IMR-90 (cell line): ENCODE results near the gene DISP1. TPM values are rescaled to one million over a fixed set of nuclear protein-coding genes. Genes with fewer than 3 reads are reported as not detected.
A peak's percentile ranks its signal among the peaks of the same experiment; 100 is the strongest.

Experiments
- ATAC-seq: fragments of 200-7000 bp; cut with Tn5 transposase; 2 replicates; pipeline ENCODE4 v1.9.1; 2020; ENCODE audit warnings: low read depth, mild to moderate bottlenecking, moderate library complexity
- BruUV-seq: library from RNA; stranded (reverse); fragments of 400-500 nt; replicated peaks from 2 replicates; lab custom pipeline; 2021; lab: Mats Ljungman, UMichigan
- CTCF ChIA-PET: fragments of 300-600 bp; formaldehyde crosslinking; extraction: SDS; loops from one replicate; lab custom pipeline; 2021; ENCODE audit warnings: antibody characterized with exemption; lab: Yijun Ruan, JAX
- POLR2A ChIA-PET: fragments of 300-600 bp; sonication (Branson Sonifier 250); formaldehyde crosslinking; loops from one replicate; lab custom pipeline; 2022; ENCODE audit warnings: antibody characterized with exemption; ENCODE audit not compliant: unreplicated experiment; lab: Charles Lee
- DNase-seq: peaks from one replicate; pipeline ENCODE4 v3.0.0; 2013
- H2AFZ ChIP-seq: replicated peaks from 2 replicates; pipeline ENCODE3; 2013; ENCODE audit warnings: low read length, mild to moderate bottlenecking; ENCODE audit not compliant: poor library complexity
- H2AK5ac ChIP-seq: 2 replicates; pipeline ENCODE4 v1.6.1; 2013; ENCODE audit warnings: low read depth, low read length, inconsistent platforms
- H2AK9ac ChIP-seq: replicated peaks from 2 replicates; pipeline ENCODE3; 2013; ENCODE audit warnings: mild to moderate bottlenecking, low read depth, low read length, moderate library complexity; ENCODE audit not compliant: poor library complexity
- H2BK120ac ChIP-seq: 2 replicates; pipeline ENCODE4 v1.6.1; 2013; ENCODE audit warnings: low read depth, low read length, inconsistent platforms
- H2BK15ac ChIP-seq: 3 replicates; pipeline ENCODE4 v1.6.1; 2013; ENCODE audit warnings: low read depth, low read length, inconsistent platforms
- H2BK20ac ChIP-seq: 2 replicates; pipeline ENCODE4 v1.6.1; 2013; ENCODE audit warnings: low read depth, mild to moderate bottlenecking, inconsistent platforms, low read length, moderate library complexity
- H2BK5ac ChIP-seq: 2 replicates; pipeline ENCODE4 v1.6.1; 2013; ENCODE audit warnings: mild to moderate bottlenecking, low read depth, low read length, inconsistent platforms; ENCODE audit not compliant: poor library complexity, severe bottlenecking
- H3K14ac ChIP-seq: replicated peaks from 2 replicates; pipeline ENCODE4 v1.6.1; 2013; ENCODE audit warnings: low read depth, low read length, inconsistent platforms
- H3K18ac ChIP-seq: 2 replicates; pipeline ENCODE4 v1.6.1; 2013; ENCODE audit warnings: low read depth, low read length, control low read depth
- H3K23ac ChIP-seq: 2 replicates; pipeline ENCODE4 v1.6.1; 2013; ENCODE audit warnings: low read depth, low read length, inconsistent platforms
- H3K27ac ChIP-seq: 2 replicates; pipeline ENCODE4 v1.5.1; 2013; ENCODE audit warnings: mild to moderate bottlenecking, control low read depth, low read length; ENCODE audit not compliant: insufficient read depth
- H3K27me3 ChIP-seq: 2 replicates; pipeline ENCODE4 v1.6.1; 2013; ENCODE audit warnings: low read length; ENCODE audit not compliant: control insufficient read depth, insufficient read depth
- H3K36me3 ChIP-seq: 2 replicates; pipeline ENCODE4 v1.6.1; 2013; ENCODE audit warnings: low read length, mixed read lengths; ENCODE audit not compliant: control insufficient read depth, insufficient read depth
- H3K4ac ChIP-seq: 2 replicates; pipeline ENCODE4 v1.6.1; 2013; ENCODE audit warnings: low read depth, low read length, inconsistent platforms
- H3K4me1 ChIP-seq: 2 replicates; pipeline ENCODE4 v1.6.1; 2013; ENCODE audit warnings: low read length, mixed read lengths; ENCODE audit not compliant: control insufficient read depth, insufficient read depth
- H3K4me2 ChIP-seq: 2 replicates; pipeline ENCODE4 v1.6.1; 2013; ENCODE audit warnings: low read depth, mild to moderate bottlenecking, control low read depth, low read length, moderate library complexity
- H3K4me3 ChIP-seq: 2 replicates; pipeline ENCODE4 v1.5.1; 2013; ENCODE audit warnings: low read depth, mild to moderate bottlenecking, control low read depth, low read length, moderate library complexity; ENCODE audit not compliant: insufficient read depth
- H3K56ac ChIP-seq: 2 replicates; pipeline ENCODE4 v1.6.1; 2013; ENCODE audit warnings: low read length, inconsistent platforms; ENCODE audit not compliant: insufficient read depth; ENCODE audit errors: extremely low read depth
- H3K79me1 ChIP-seq, 2 experiments: 2 replicates each; pipeline ENCODE4 v1.6.1; 2013; ENCODE audit warnings: low read length in 2 of 2, inconsistent platforms in 1 of 2, low read depth in 1 of 2
- H3K9ac ChIP-seq: 2 replicates; pipeline ENCODE4 v1.6.1; 2013; ENCODE audit warnings: low read depth, low read length, control low read depth
- H3K9me1 ChIP-seq: 2 replicates; pipeline ENCODE4 v1.6.1; 2013; ENCODE audit warnings: low read length, inconsistent platforms; ENCODE audit not compliant: insufficient read depth
- H3K9me3 ChIP-seq: 2 replicates; pipeline ENCODE4 v1.6.1; 2013; ENCODE audit warnings: low read length; ENCODE audit not compliant: control insufficient read depth, insufficient read depth
- H4K20me1 ChIP-seq: 2 replicates; pipeline ENCODE4 v1.6.1; 2013; ENCODE audit warnings: low read length, inconsistent platforms; ENCODE audit not compliant: insufficient read depth
- H4K5ac ChIP-seq: 2 replicates; pipeline ENCODE4 v1.6.1; 2013; ENCODE audit warnings: mild to moderate bottlenecking, low read depth, low read length, control low read depth
- H4K8ac ChIP-seq, 2 experiments: 2 replicates each; pipeline ENCODE4 v1.6.1; 2013; ENCODE audit warnings: low read depth in 2 of 2, low read length in 2 of 2, control low read depth in 1 of 2, inconsistent platforms in 1 of 2
- H4K91ac ChIP-seq: 2 replicates; pipeline ENCODE4 v1.6.1; 2013; ENCODE audit warnings: low read depth, low read length, inconsistent platforms; ENCODE audit not compliant: insufficient read depth
- BHLHE40 ChIP-seq: fragments of 150-350 bp; IDR thresholded peaks from 2 replicates; pipeline ENCODE4 v1.6.1; 2016; ENCODE audit warnings: mild to moderate bottlenecking, low read depth, low read length
- CEBPB ChIP-seq: IDR thresholded peaks from 2 replicates; pipeline ENCODE4 v1.6.1; 2012; ENCODE audit warnings: low read depth, low read length, improper control_type of control experiment
- CHD1 ChIP-seq: IDR thresholded peaks from 2 replicates; pipeline ENCODE4 v1.6.1; 2012; ENCODE audit warnings: low read depth, low read length, improper control_type of control experiment
- ELK1 ChIP-seq: fragments of 150-350 bp; IDR thresholded peaks from 2 replicates; pipeline ENCODE4 v1.6.1; 2016; ENCODE audit warnings: low read depth, mild to moderate bottlenecking, low read length, moderate library complexity, borderline replicate concordance
- FOS ChIP-seq: fragments of 150-350 bp; IDR thresholded peaks from 2 replicates; pipeline ENCODE4 v1.6.1; 2016; ENCODE audit warnings: low read depth, low read length
- MAFK ChIP-seq: IDR thresholded peaks from 2 replicates; pipeline ENCODE4 v1.6.1; 2012; ENCODE audit warnings: low read depth, low read length, improper control_type of control experiment
- MAZ ChIP-seq: IDR thresholded peaks from 2 replicates; pipeline ENCODE4 v1.6.1; 2012; ENCODE audit warnings: low read depth, mild to moderate bottlenecking, low read length, improper control_type of control experiment, moderate library complexity, borderline replicate concordance
- MXI1 ChIP-seq: IDR thresholded peaks from 2 replicates; pipeline ENCODE4 v1.6.1; 2012; ENCODE audit warnings: low read depth, mild to moderate bottlenecking, low read length, moderate library complexity, borderline replicate concordance
- NFE2L2 ChIP-seq: fragments of 150-350 bp; IDR thresholded peaks from 2 replicates; pipeline ENCODE4 v1.6.1; 2016; ENCODE audit warnings: low read depth, mild to moderate bottlenecking, low read length
- POLR2A ChIP-seq: IDR thresholded peaks from 2 replicates; pipeline ENCODE4 v1.6.1; 2012; ENCODE audit warnings: mild to moderate bottlenecking, low read depth, low read length
- RAD21 ChIP-seq: IDR thresholded peaks from 2 replicates; pipeline ENCODE4 v1.6.1; 2012; ENCODE audit warnings: low read length, improper control_type of control experiment
- RCOR1 ChIP-seq: IDR thresholded peaks from 2 replicates; pipeline ENCODE4 v1.6.1; 2012; ENCODE audit warnings: mild to moderate bottlenecking, low read length, improper control_type of control experiment; ENCODE audit not compliant: insufficient replicate concordance
- RFX5 ChIP-seq: IDR thresholded peaks from 2 replicates; pipeline ENCODE4 v1.8.0; 2012; ENCODE audit warnings: low read depth, mild to moderate bottlenecking, low read length, moderate library complexity
- SMC3 ChIP-seq: fragments of 150-350 bp; IDR thresholded peaks from 2 replicates; pipeline ENCODE4 v1.6.1; 2016; ENCODE audit warnings: low read depth, mild to moderate bottlenecking, antibody characterized with exemption, low read length, moderate library complexity
- USF2 ChIP-seq: fragments of 150-350 bp; IDR thresholded peaks from 2 replicates; pipeline ENCODE4 v1.6.1; 2017; ENCODE audit warnings: mild to moderate bottlenecking, antibody characterized with exemption, low read length, low read depth
- WGBS, 2 experiments: methylation state at CpG; one replicate each; pipeline versions ENCODE4 v1.1.5 to v1.1.7; 2013; ENCODE audit warnings: missing lambda C conversion rate in 2 of 2; ENCODE audit not compliant: insufficient read length in 1 of 2; ENCODE audit errors: extremely low coverage in 2 of 2; 5-methylcytosine and 5-hydroxymethylcytosine counted together
- dilution Hi-C: fragments of 300-500 bp; cut with HindIII; formaldehyde crosslinking; loops from one replicate; pipeline ENCODE4 v1.14.3; 2018; ENCODE audit warnings: low sequenced_read_pairs; ENCODE audit not compliant: unreplicated experiment
- in situ Hi-C: fragments of 300-500 bp; cut with MboI; formaldehyde crosslinking; loops from 3 replicates; pipeline ENCODE4 v1.14.3; 2019; ENCODE audit warnings: low sequenced_read_pairs, inconsistent platforms, mixed read lengths
- intact Hi-C: fragments of 100-400 bp; cut with micrococcal nuclease; formaldehyde crosslinking; loops from 2 replicates; pipeline ENCODE4 v1.10.0; 2022
- polyA plus RNA-seq, 3 experiments: library from polyadenylated mRNA; depleted of rRNA; stranded (reverse); fragments of >200 nt; gene quantifications; 2 replicates each; pipeline ENCODE4 v1.2.3, GENCODE V29; 2012; ENCODE audit warnings: low replicate concordance in 1 of 3
- total RNA-seq: library from RNA; depleted of rRNA; stranded (reverse); fragments of >200 nt; gene quantifications from 2 replicates; pipeline ENCODE4 v1.2.3, GENCODE V29; 2012
- TF ChIP-seq, protein P1 (sequence below): conservative IDR thresholded peaks from 2 replicates; pipeline ENCODE4 v1.5.1; 2012; ENCODE audit warnings: mild to moderate bottlenecking, low read depth, low read length, improper control_type of control experiment

DISP1 gene
- total and polyA plus RNA-seq, 2 of the 4 experiments (the other 2 are of a cell fraction), result 3.3 to 5.2 TPM

DNA sequence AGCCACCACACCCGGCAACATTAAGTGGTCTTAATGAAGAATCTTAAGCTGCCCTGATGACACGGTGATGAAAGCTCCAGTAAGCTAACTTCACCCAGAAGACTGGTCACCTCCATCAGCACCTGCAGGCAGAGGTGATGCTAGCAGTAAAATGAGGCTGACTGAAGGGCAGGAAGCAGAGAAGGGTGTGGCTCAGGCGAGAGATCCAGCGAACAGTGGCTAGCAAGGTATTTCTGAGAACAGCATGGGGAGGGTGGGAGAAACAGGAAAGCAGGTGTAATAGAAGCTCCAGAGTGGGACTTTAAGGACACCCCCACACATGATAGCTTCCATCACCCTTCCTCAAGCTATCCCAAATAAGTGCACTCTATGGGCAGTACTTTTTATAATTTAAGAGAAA, 15.9 kb upstream of the DISP1 start:
- H3K27me3 ChIP-seq, result peaks cover 4% of the 10 kb centered on the region
- peaks cover 2% of the 10 kb centered on the region; the same call in 1 of the 2 replicates for H3K4me1 ChIP-seq
- H3K14ac ChIP-seq, result no peak overlapping the region
- no peak overlapping the region for H2BK120ac ChIP-seq
- no peak overlapping the region for H2BK20ac ChIP-seq
- no peak overlapping the region for H3K18ac ChIP-seq
- no peaks in the 10 kb centered on the region for H3K9me1 ChIP-seq
- in situ Hi-C loops (loop anchor here (10.0 kb wide), 1 partner anchor 896 kb away; no protein-coding TSS in a partner anchor), dilution Hi-C loops (loop anchor here (25.0 kb wide), 1 partner anchor 288 kb away; no protein-coding TSS in a partner anchor), intact Hi-C loops (loop anchor here (5.0 kb wide), 1 partner anchor 883 kb away; no protein-coding TSS in a partner anchor)
- no peak overlapping the region for H4K8ac ChIP-seq
- no peak overlapping the region for H2BK5ac ChIP-seq
- no CpG with 5 or more reads among the region's 4 CpGs for WGBS, 2 experiments
- no peak overlapping the region for H2AFZ ChIP-seq
- H4K5ac ChIP-seq, result no peak overlapping the region
- H2BK15ac ChIP-seq, result no peak overlapping the region
- ChIA-PET CTCF (interaction anchor here (0.8 kb wide), 1 partner anchor 22 kb away, joined by 3 read pairs; no protein-coding TSS in a partner anchor), POLR2A (no interaction called here)
- no peak overlapping the region for H2AK9ac ChIP-seq
- no peak overlapping the region for H2AK5ac ChIP-seq
- DNase-seq (no peak), ATAC-seq (no peak)
- no peak overlapping the region for H3K27ac ChIP-seq
- H3K4ac ChIP-seq, result no peak overlapping the region
- no peak overlapping the region for H3K56ac ChIP-seq
- 0 out of 2 replicates have a peak overlapping the region, but pooled peaks have one; percentile 15 for H4K91ac ChIP-seq
- H3K9me3 ChIP-seq, result no peaks in the 10 kb centered on the region
- no peaks in the 10 kb centered on the region for H3K79me1 ChIP-seq
- H3K4me2 ChIP-seq, result no peak overlapping the region
- H3K36me3 ChIP-seq, result no peaks in the 10 kb centered on the region
- TF ChIP-seq MAZ (no peak), USF2 (no peak), SMC3 (no peak), CHD1 (no peak), ELK1 (no peak), CEBPB (no peak), MAFK (no peak), RCOR1 (no peak), RFX5 (no peak), FOS (no peak), BHLHE40 (no peak), NFE2L2 (no peak), MXI1 (no peak), RAD21 (no peak), POLR2A (no peak)
- TF ChIP-seq, protein P1, sequence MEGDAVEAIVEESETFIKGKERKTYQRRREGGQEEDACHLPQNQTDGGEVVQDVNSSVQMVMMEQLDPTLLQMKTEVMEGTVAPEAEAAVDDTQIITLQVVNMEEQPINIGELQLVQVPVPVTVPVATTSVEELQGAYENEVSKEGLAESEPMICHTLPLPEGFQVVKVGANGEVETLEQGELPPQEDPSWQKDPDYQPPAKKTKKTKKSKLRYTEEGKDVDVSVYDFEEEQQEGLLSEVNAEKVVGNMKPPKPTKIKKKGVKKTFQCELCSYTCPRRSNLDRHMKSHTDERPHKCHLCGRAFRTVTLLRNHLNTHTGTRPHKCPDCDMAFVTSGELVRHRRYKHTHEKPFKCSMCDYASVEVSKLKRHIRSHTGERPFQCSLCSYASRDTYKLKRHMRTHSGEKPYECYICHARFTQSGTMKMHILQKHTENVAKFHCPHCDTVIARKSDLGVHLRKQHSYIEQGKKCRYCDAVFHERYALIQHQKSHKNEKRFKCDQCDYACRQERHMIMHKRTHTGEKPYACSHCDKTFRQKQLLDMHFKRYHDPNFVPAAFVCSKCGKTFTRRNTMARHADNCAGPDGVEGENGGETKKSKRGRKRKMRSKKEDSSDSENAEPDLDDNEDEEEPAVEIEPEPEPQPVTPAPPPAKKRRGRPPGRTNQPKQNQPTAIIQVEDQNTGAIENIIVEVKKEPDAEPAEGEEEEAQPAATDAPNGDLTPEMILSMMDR, result no peak
- no peak overlapping the region for H3K9ac ChIP-seq
- no TSS peak for BruUV-seq
- H3K4me3 ChIP-seq, result no peak overlapping the region
- no peaks in the 10 kb centered on the region for H4K20me1 ChIP-seq
- H3K23ac ChIP-seq, result no peak overlapping the region
